Coronary artery (tissue), 2 donors: ENCODE results near the gene OGFOD3.

Source experiments
- DNase-seq: peaks from one replicate; pipeline ENCODE4 v3.0.0-alpha.2; 2017; ENCODE audit warnings: low spot score
- H3K27ac ChIP-seq, 2 donors: fragments of 200-600 bp; sonication (generic); one replicate each; pipeline ENCODE4 v1.5.1; 2016 to 2019
- H3K4me3 ChIP-seq: fragments of 200-600 bp; sonication (generic); 2 replicates; pipeline ENCODE4 v1.5.1; 2016; ENCODE audit warnings: mild to moderate bottlenecking, moderate library complexity
- TF ChIP-seq, protein P1 (sequence below): fragments of 200-600 bp; sonication (generic); IDR thresholded peaks from one replicate; pipeline ENCODE4 v1.5.1; 2019; ENCODE audit warnings: antibody characterized with exemption

Gene OGFOD3

DNA sequence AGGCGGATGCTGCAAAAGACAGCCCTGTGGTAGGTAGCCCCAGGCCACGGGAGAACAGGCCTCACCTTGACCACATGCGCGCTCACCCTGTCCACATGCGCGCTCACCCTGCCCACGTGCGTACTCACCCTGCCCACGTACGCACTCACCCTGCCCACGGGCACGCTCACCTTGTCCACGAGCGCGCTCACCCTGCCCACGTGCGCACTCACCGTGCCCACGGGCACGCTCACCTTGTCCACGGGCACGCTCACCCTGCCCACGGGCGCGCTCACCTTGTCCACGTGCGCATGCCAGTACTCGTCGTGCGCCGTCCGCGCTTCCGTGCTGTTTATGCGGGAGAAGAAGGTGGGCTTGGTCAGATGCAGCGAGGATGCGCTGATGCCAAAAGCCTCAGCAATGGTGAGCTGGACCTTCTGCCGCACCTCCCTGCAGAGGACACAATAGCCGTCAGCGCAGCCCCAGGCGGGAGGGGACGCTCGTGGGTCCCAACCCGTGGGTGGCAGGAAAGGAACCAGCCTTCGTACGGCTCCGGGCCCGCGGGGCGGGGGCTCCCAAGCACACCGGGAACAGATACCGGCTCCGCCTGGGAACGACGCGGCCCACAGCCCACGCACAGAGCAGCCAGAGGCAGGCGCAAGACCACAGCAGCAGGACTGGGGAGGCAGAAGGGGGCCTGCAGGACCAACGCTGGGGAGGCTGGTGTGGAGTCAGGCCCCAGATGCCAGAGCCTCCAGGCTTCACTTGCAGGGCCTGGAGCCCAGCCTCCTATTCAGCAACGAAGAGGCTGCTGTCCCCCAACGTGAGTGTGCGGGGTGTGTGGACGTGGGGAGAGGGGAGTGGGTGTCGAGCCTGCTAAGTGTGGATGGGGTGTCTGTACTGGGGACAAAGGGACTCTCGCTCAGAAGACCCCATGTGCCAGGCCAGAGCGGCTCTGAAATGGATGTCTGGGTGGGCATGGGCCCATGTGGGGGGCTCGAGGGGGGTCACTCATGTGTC, 14.4 kb downstream of the OGFOD3 start:
- H3K27ac ChIP-seq, result no peak overlapping the region
- DNase-seq, result no peak
- TF ChIP-seq, protein P1, sequence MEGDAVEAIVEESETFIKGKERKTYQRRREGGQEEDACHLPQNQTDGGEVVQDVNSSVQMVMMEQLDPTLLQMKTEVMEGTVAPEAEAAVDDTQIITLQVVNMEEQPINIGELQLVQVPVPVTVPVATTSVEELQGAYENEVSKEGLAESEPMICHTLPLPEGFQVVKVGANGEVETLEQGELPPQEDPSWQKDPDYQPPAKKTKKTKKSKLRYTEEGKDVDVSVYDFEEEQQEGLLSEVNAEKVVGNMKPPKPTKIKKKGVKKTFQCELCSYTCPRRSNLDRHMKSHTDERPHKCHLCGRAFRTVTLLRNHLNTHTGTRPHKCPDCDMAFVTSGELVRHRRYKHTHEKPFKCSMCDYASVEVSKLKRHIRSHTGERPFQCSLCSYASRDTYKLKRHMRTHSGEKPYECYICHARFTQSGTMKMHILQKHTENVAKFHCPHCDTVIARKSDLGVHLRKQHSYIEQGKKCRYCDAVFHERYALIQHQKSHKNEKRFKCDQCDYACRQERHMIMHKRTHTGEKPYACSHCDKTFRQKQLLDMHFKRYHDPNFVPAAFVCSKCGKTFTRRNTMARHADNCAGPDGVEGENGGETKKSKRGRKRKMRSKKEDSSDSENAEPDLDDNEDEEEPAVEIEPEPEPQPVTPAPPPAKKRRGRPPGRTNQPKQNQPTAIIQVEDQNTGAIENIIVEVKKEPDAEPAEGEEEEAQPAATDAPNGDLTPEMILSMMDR, result no peak

DNA sequence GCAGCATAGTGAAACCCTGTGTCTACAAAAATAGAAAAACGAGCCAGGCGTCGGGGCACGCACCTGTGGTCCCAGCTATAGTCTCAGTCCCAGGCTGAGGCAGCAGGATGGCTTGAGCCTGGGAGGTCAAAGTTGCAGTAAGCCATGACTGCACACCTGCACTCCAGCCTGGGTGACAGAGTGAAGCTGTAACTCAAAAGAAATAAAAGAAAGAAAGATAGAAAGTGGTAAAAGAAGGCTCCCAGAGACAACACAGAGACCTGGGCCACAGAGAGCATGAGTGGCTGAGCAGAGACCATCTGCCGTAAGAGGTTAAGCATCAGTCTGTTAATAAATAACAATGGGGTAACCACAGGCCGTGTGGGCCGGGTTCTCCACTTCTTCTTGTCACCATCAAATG, 15.5 kb downstream of the OGFOD3 start:
- no peak for DNase-seq

More for the DNA sequence above, 14.4 kb downstream of the OGFOD3 start:
- H3K4me3 ChIP-seq, result no peak overlapping the region

DNA sequence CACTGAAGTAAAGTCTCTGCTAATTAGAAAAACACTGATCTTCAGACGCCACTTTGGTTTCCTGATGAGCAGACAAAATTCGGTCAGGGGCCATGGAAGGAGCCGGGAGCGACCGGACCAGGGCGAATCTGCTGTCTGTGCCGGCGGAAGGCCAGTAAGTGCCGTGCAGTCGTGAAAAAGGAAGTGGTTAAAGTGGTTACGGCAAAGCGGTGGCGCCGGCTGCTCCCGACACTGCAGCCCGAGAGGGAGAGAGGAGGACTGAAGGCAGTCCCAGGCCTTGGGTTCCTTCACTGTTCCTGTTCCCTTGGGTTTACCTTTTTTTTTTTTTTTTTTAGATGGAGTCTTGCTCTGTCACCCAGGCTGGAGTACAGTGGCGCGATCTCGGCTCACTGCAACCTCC, 17.6 kb downstream of the OGFOD3 start:
- DNase-seq, result no peak
- Histone ChIP-seq H3K4me3 (no peak overlapping the region), H3K27ac (no peak overlapping the region)
- TF ChIP-seq, protein P1, result no peak

More for the DNA sequence above, 15.5 kb downstream of the OGFOD3 start:
- Histone ChIP-seq H3K27ac (no peak overlapping the region), H3K4me3 (no peak overlapping the region)
- TF ChIP-seq, protein P1, result no peak

DNA sequence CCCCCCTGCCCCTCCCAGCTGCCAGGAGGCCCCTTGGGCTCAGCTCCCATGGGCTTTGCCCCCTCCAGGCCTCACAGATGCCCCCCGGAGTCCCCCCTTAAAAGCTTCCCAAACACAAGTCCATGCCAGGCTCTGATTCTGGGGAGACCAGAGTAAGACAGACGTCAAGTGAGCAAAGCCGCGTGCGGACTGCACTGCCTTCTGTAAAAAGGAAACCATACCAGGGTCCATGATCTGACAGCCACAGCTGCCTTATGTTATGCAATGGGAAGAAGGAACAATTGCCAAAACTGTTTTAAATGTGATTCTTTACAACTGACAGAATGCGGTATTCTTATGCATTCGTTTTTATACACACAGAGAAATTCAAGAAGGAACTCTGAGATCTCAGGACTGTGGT, 18.2 kb downstream of the OGFOD3 start:
- TF ChIP-seq, protein P1, result no peak
- no peak overlapping the region for H3K27ac ChIP-seq
- H3K4me3 ChIP-seq, result no peak overlapping the region
- no peak for DNase-seq

DNA sequence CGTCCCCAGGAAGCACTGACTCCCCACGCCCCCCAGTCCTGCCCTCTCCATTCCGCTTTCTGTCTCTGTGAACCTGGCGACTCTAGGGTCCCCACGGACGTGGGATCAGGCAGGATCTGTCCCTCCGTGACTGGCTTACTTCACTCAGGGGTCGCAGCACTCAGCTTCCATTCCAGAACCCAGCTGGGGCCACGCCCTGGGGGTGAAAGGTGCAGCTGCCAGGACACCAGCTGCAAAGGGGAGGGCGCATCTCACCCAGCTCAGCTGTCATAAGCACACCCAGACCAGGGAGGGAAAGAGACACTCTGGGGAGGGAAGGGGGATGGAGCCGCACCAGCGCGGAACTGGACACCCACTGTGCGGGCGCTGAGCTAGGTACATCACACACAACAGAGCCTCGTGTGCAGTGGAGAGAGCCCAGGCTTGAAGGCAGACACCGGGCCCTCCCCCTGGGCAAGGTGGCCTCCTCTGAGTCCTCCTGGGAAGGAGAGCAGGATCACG, 18.7 kb downstream of the OGFOD3 start:
- DNase-seq, result no peak
- H3K27ac ChIP-seq, result no peak overlapping the region
- TF ChIP-seq, protein P1, result no peak
- H3K4me3 ChIP-seq, result no peak overlapping the region

DNA sequence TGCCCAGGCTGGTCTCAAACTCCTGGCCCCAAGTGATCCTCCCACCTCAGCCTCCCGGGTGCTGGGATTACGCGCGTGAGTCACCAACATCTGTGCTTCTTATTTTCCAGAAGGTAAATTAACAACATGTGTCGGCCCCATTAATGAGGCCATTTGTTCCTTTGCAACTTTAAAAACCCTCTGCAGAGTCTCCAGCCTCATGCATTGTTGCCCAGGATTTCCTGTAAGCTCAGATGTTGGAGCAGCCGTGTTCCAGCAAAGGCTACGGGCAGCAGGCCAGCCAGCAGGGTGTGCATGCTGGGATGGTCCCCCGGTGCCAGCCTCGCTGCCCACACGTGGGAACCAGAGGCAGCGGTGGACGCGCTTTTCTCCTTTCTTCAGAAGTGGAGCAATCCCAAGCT, 19.3 kb downstream of the OGFOD3 start:
- Histone ChIP-seq H3K4me3 (no peak overlapping the region), H3K27ac (no peak overlapping the region)
- TF ChIP-seq, protein P1, result no peak
- DNase-seq, result no peak
